Calu3 (cell line): ENCODE measurements around the gene LRRC59. TPM values are rescaled to one million over a fixed set of nuclear protein-coding genes. Genes with fewer than 3 reads are reported as not detected.

Experiments used
- BruUV-seq: library from RNA; stranded (reverse); fragments of 400-500 nt; replicated peaks from 2 replicates; lab custom pipeline; 2021; lab: Mats Ljungman, UMichigan
- CTCF ChIA-PET: fragments of 300-600 bp; sonication (Branson Sonifier 250); formaldehyde crosslinking; loops from one replicate; lab custom pipeline; 2022; ENCODE audit warnings: antibody characterized with exemption; lab: Charles Lee
- DNase-seq: peaks from one replicate; pipeline ENCODE4 v3.0.0; 2022
- H3K27ac Mint-ChIP-seq: one replicate; pipeline ENCODE4 v1.8.0; 2022; ENCODE audit warnings: mixed read lengths; ENCODE audit not compliant: unreplicated experiment
- H3K27me3 Mint-ChIP-seq: one replicate; pipeline ENCODE4 v1.8.0; 2022; ENCODE audit warnings: mixed read lengths; ENCODE audit not compliant: unreplicated experiment
- H3K36me3 Mint-ChIP-seq: one replicate; pipeline ENCODE4 v1.8.0; 2022; ENCODE audit warnings: mild to moderate bottlenecking, moderate library complexity, mixed read lengths; ENCODE audit not compliant: insufficient read depth, unreplicated experiment
- H3K4me1 Mint-ChIP-seq: one replicate; pipeline ENCODE4 v1.8.0; 2022; ENCODE audit warnings: mild to moderate bottlenecking, low read depth, mixed read lengths; ENCODE audit not compliant: unreplicated experiment
- H3K4me3 Mint-ChIP-seq: one replicate; pipeline ENCODE4 v1.8.0; 2022; ENCODE audit warnings: mild to moderate bottlenecking, low read depth, moderate library complexity, mixed read lengths; ENCODE audit not compliant: unreplicated experiment
- H3K9me3 Mint-ChIP-seq: one replicate; pipeline ENCODE4 v1.8.0; 2022; ENCODE audit warnings: low read depth, mixed read lengths; ENCODE audit not compliant: unreplicated experiment
- CTCF ChIP-seq: fragments of 200-600 bp; IDR thresholded peaks from one replicate; pipeline ENCODE4 v1.8.0; 2022; ENCODE audit warnings: antibody characterized with exemption; ENCODE audit not compliant: unreplicated experiment
- intact Hi-C: fragments of 100-400 bp; cut with micrococcal nuclease; formaldehyde crosslinking; loops from one replicate; pipeline ENCODE4 v1.10.0; 2022; ENCODE audit not compliant: unreplicated experiment
- total RNA-seq: library from RNA; stranded (reverse); gene quantifications from 2 replicates; pipeline ENCODE4 v1.2.3, GENCODE V29; 2022

Gene LRRC59
- total RNA-seq, 1 experiment from 2014 or later = 212 TPM

DNA sequence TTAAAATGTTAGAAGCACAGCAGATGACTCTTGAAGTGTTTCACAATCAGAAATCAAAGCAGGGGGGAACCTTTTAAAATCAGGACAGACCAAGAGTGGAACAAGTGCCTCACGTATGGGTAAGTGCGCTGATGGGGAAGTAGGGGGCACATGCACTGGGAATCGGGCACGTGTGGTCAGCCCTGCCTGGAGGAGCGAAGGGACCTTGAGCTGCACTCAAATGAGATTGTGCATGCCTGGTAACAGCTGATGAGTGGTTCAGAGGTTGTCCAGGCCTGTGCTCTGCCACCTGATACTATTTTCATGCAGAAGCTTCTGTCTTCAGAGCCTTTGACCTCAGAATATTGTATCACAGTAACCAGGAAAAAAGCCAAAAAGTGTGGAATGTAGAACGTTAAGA, 65.1 kb downstream of the LRRC59 start:
- TF ChIP-seq CTCF = no peak
- Mint-ChIP-seq H3K4me1 (no peaks in the 10 kb centered on the region), H3K4me3 (no peak overlapping the region), H3K9me3 (no peaks in the 10 kb centered on the region), H3K27me3 (peaks cover 59% of the 10 kb centered on the region), H3K36me3 (no peaks in the 10 kb centered on the region), H3K27ac (no peak overlapping the region)
- intact Hi-C loops = no loop called here
- DNase-seq = no peak
- no TSS peak for BruUV-seq
- CTCF ChIA-PET = interaction anchor here (0.7 kb wide), 1 partner anchor 65 kb away, joined by 3 read pairs; no protein-coding TSS in a partner anchor

Other genes starting within 250 kb of the LRRC59 start
- 74.3 and 89.7 TPM in 2 replicates for gene PPP1R9B, start 246.8 kb downstream of the LRRC59 start, total RNA-seq
- not detected in 2 replicates for gene SGCA, start 231.5 kb downstream of the LRRC59 start, total RNA-seq
- gene COL1A1, start 195.9 kb downstream of the LRRC59 start, total RNA-seq = 5.5 and 9.4 TPM in 2 replicates
- gene TMEM92, start 123.1 kb downstream of the LRRC59 start, total RNA-seq = 4.8 and 8.9 TPM in 2 replicates
- gene XYLT2, start 51.4 kb downstream of the LRRC59 start, total RNA-seq = 44.3 and 49.3 TPM in 2 replicates
- 79.0 and 84.0 TPM in 2 replicates for gene MRPL27, start 24.3 kb downstream of the LRRC59 start, total RNA-seq
- gene EME1, start 24.3 kb downstream of the LRRC59 start, total RNA-seq = 32.6 and 33.5 TPM in 2 replicates
- gene ACSF2, start 28.7 kb upstream of the LRRC59 start, total RNA-seq = 148 and 156 TPM in 2 replicates
- gene CHAD, start 71.4 kb upstream of the LRRC59 start, total RNA-seq = not detected in 2 replicates
- gene RSAD1, start 81.3 kb upstream of the LRRC59 start, total RNA-seq = 42.6 and 51.1 TPM in 2 replicates
- gene MYCBPAP, start 110.9 kb upstream of the LRRC59 start, total RNA-seq = 0.52 and 1.0 TPM in 2 replicates
- gene EPN3, start 135.2 kb upstream of the LRRC59 start, total RNA-seq = 41.9 and 45.1 TPM in 2 replicates
- 33.2 and 47.8 TPM in 2 replicates for gene SPATA20, start 149.7 kb upstream of the LRRC59 start, total RNA-seq
- not detected in 2 replicates for gene CACNA1G, start 163.2 kb upstream of the LRRC59 start, total RNA-seq
- gene ABCC3, start 237.4 kb upstream of the LRRC59 start, total RNA-seq = 88.0 and 125 TPM in 2 replicates